Measurements from ENCODE around the gene DGKI.

The DGKI gene

GRCh38 chr7:137418841-137419240, 427.9 kb downstream of the DGKI start:
- no peak for DNase-seq (ENCODE audit: low read depth in 3 of 3)

DNA sequence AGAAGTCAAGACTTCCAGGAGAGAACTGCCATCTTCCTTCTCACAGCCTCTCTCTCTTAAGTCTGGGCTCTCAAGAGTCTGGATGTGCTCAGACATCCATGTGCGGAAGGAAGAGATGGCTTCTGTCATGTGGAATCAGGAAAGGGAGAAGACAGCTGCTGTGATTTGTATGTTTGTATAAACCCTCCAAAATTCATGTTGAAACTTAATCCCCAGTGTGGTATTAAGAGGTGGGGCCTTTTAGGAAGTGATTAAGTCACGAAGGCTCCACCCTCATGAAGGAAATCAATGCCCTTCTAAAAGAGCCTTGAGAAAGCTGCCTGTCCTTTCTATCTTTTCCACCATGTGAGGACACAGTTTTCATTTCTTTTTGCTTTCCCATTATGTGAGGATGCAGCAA, 429.3 kb downstream of the DGKI start:
- no peak for DNase-seq (ENCODE audit: low read depth in 3 of 3)

- no peak for DNase-seq (ENCODE audit: low read depth in 3 of 3)
Observed at GRCh38 chr7:137413901-137414300, 432.9 kb downstream of the DGKI start.

GRCh38 chr7:137411446-137411845, 435.3 kb downstream of the DGKI start:
- no peak for DNase-seq (ENCODE audit: low read depth in 3 of 3)

- no peak for DNase-seq (ENCODE audit: low read depth in 3 of 3)
Observed at GRCh38 chr7:137408126-137408525, 438.6 kb downstream of the DGKI start.

DNA sequence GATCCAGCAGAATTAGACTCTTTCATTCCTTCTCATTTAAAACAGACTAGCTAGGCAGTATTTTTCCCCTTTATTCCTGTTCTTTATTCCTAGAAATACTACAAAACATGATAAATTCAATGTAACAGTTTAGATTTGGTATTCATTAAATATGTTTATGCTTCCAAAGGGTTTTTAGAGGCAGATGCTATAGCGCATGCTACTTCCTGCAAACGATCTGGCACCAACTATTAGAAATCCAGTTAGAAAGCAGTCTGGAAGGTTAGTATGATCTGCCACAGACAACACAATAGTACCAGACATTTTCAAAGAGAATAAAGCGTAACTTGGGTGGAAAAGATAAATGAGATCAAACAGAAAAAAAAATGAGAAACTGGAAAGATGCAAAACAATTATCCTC, 439.7 kb downstream of the DGKI start:
- DNase-seq (ENCODE audit: low read depth in 3 of 3) = no peak

DNA sequence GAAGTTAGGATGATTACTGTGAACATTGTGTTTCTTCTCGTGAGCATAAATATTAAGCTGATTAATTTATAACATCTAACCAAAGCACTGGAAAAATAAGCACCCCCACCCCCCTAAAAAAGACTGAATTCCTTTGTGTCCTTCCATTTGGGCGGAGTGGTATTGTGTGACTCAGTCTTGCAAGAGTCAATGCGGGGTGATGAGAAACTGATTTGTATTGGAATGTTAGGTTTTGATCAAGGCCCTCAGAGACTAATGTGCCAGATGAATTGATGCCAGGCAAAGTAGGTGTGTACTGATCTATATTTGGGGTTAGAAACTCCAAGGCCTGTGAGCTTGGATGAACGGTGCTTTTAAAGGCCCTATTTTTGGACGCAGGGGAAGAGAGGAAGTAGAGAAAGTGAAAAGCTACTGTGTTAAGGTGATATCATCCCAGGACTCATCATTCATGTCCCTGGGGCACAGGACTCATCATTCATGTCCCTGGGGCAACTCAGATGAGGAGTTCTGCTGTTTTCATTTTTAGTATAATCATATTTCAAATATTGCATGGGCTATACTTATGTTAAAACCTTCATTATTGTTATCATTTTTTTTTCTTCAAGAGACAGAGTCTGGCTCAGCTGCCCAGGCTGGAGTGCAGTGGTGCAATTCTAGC, 442.0 kb downstream of the DGKI start:
- DNase-seq (ENCODE audit: low read depth in 3 of 3) = no peak

GRCh38 chr7:137403353-137403695, 443.4 kb downstream of the DGKI start:
- no peak for DNase-seq (ENCODE audit: low read depth in 3 of 3)

DNA sequence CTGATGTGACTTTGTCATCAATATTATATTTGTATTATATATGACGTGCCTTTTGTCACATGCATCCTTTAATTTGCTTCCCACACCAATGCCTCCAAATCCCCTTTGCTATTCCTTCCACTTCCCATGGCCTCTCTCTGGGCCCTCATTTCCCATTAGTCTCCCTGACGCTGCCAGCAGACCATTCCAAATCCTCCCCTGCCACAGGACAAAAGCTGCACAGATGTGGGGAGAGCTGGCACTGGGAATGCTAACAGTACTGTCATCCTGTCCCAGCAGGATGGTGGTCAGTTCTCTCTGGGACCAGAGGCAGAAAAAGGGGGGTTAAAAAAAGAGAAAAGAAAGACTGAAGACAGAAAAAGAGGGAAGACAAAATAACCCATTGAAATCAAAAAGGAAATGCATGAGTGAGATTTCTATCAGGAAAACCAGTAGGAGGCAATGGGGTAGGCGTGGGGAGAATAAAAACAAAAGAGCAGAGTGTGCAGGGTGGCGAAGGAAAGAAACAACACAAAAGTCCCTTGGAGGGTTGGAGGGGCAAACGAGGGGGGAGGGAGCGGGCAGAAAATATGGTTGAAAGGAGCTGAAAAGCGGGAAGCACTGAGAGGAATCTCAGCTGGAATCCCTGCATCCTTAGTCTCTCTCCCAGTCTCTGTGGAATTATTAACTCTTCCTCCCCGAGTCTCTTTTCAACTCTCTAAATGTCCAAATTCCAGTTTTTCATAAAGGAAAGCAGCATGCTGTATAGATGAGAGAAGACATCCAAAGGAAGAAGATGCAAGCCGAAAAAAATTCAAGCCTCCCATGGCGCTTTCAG, 444.0 kb downstream of the DGKI start:
- DNase-seq (ENCODE audit: low read depth in 3 of 3) = no peak

- DNase-seq (ENCODE audit: low read depth in 3 of 3) = no peak
Observed at GRCh38 chr7:137399827-137400823, 446.6 kb downstream of the DGKI start.

DNA sequence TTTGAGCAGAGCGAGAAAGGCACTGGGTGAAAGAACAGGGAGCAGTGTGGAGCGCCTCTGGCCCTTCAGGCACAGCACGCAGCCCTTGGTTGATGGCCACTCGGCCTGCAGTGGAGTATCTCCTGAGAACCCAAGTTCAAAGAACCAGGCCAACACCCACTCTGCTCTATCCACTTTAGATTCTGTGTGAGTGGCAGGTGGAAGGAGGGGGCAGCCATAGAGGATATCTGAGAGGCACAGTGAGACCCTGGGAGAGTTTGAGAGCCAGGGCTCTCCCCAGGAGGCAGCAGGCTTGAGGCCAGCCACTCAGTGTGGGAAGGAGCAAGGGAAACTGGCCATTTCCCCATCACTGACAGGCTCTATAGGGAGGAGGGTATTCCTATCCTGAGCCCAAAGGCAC, 450.7 kb downstream of the DGKI start:
- DNase-seq (ENCODE audit: low read depth in 3 of 3) = no peak

- no peak for DNase-seq (ENCODE audit: low read depth in 3 of 3)
Observed at GRCh38 chr7:137395420-137395819, 451.4 kb downstream of the DGKI start.

GRCh38 chr7:137393570-137393969, 453.2 kb downstream of the DGKI start:
- no peak for DNase-seq (ENCODE audit: low read depth in 3 of 3)

- DNase-seq (ENCODE audit: low read depth in 3 of 3) = no peak
Observed at GRCh38 chr7:137390076-137390475, 456.7 kb downstream of the DGKI start.

DNA sequence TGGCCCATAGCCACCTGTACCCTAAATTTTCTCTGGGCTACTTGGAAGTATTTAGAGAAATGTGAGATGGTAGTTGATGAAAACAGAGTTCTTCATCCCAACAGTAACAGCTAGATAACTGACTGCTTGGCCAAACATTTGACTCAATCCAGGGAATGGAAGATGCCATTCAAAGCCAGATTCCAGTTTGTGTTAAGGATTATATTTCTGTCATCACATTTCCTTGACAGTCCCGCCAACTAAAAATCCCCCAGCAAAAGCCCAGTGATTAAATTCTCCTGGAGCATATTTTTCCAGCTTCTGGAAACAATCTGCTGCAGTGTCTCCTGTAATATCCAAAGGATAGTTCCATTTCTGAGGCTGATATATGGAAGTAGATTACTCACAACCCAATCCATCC, 457.9 kb downstream of the DGKI start:
- no peak for DNase-seq (ENCODE audit: low read depth in 3 of 3)

GRCh38 chr7:137386966-137387365, 459.8 kb downstream of the DGKI start:
- no peak for DNase-seq (ENCODE audit: low read depth in 3 of 3)

GRCh38 chr7:137381045-137381444, 465.7 kb downstream of the DGKI start:
- no peak for DNase-seq (ENCODE audit: low read depth in 3 of 3)

GRCh38 chr7:137373507-137373906, 473.3 kb downstream of the DGKI start:
- DNase-seq (ENCODE audit: low read depth in 3 of 3) = no peak

GRCh38 chr7:137371616-137372015, 475.2 kb downstream of the DGKI start:
- DNase-seq (ENCODE audit: low read depth in 3 of 3) = no peak

DNA sequence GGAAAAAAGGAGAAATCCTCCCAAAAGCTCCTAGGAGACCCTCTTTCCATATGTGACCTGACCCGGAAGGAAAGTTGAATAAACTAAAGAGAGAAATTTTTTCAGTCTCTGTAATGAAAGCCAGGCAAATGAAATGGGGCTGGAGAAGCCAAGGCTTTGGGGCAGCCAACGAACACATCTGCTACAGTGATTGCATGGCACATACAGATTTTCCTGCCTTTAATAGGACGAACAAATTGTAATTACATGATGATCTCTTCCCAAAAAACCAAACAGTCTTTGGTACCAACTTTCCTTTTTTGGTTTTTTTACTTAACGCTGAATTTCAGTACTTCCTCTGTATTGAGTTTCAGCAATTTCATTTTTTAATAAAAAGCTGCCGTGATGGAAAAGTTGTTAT, 479.8 kb downstream of the DGKI start:
- no peak for DNase-seq (ENCODE audit: low read depth in 3 of 3)

DNA sequence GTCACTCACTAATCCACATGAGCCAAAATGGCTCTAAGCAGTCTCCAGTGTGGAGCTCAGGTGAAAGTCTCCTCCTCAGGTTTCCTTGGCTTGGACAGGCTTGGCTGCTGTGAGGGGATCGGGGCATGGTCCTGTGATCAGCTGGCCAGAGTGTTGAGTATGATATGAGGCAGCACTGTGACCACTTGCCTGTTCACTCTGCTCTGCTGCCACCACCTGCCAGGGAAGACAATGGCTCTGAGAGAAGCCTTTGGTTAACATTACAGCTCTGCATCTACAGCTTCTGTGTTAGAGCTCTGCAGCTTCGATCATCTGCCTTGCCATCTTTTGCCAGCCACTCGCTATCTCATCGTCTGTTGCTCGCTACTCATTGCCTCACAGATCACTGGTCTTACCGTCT, 483.1 kb downstream of the DGKI start:
- DNase-seq (ENCODE audit: low read depth in 3 of 3) = no peak

DNA sequence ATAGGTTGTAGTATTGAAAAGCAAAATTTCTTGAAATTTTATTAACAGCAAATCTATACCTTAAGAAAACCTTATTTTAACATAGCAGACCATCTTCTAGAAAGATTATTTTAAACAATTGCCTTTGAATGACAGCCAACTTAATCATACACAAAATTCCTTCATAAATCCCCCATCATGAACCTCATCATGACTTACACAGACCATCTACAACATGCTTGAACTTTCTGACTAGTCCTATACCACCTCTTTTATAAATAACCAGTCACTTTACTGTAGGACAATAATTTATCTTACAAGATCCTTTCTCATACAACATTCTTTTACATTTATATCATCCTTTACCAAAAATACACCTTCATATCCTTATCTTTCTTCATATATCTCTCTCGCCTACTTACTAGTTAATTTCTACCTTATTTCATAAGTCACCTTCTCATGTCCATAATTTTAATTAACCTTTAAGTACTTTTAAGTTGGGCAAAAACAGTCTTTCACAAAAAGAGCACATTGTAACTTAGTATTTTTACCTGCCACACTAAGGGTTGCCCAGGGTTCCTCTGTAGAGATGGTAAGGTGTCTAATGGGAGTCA, 486.6 kb downstream of the DGKI start:
- no peak for DNase-seq (ENCODE audit: low read depth in 3 of 3)

Measured in stimulated activated CD4-positive, alpha-beta T cell treated with anti-CD3 and anti-CD28 coated beads, TNF-alpha, amount 100 ng/mL, for 4 hours (primary cell).